Inferior parietal cortex (tissue), 1 donor: ENCODE results near the gene COPZ2.
"Not testable (repeated sequence)": the region's sequence is repeated elsewhere in the genome, so short reads cannot be mapped to it uniquely, and the experiment has no call there.

Experiments used
- DNase-seq: peaks from one replicate; pipeline ENCODE4 v3.0.0-alpha.2; 2016; ENCODE audit errors: extremely low spot score

The COPZ2 gene

DNA sequence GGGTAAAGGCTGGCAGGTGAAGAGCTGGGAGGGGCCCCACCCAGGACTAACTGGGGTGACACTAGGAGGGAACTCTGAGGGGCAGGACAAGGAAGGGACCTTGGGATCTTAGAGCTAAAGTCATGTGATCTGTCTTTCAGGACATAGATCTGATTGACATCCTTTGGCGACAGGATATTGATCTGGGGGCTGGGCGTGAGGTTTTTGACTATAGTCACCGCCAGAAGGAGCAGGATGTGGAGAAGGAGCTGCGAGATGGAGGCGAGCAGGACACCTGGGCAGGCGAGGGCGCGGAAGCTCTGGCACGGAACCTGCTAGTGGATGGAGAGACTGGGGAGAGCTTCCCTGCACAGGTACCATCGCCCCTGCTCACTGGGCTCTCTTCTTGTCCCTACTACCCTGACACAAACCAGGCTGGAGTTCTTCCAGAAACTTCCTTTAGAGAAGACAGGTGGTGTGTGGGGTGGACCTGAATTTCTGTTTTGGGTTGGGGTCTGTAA is 18.7 kb upstream of the COPZ2 start:
- no peak for DNase-seq

DNA sequence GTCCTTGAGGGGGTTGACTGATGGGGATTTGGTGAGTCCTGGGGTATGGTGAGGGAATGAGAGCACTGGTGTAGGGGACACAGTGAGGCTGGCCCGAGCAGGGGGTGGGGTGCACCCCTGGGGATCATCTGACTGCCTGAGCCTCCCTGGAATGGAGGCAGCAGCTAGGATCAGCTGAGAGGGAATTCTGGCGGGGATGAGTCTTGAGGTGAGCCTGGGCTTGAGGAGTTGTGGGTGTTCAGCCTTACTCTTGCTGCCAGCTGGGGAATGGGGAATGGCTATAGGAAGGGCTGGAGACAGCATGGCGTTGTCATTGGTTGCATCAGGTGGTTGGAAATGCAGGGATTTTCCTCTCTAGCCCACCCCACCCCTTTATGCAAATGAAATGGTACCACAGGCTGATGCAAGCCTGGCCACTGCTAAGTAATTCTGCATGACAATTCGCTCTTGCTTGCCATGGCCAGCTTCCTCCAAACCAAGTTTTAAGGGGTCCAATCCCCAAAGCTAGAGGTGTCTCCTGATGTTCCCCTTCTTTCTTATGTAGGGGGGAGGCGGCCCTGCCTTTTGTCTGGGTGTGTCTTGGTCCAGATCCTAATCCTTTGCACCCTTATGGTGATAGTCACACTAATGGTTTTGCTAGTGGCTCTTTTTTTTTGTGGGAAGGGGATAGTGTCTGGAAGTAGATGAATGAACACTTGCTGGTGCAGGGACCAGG is 18.1 kb upstream of the COPZ2 start:
- DNase-seq = no peak

DNA sequence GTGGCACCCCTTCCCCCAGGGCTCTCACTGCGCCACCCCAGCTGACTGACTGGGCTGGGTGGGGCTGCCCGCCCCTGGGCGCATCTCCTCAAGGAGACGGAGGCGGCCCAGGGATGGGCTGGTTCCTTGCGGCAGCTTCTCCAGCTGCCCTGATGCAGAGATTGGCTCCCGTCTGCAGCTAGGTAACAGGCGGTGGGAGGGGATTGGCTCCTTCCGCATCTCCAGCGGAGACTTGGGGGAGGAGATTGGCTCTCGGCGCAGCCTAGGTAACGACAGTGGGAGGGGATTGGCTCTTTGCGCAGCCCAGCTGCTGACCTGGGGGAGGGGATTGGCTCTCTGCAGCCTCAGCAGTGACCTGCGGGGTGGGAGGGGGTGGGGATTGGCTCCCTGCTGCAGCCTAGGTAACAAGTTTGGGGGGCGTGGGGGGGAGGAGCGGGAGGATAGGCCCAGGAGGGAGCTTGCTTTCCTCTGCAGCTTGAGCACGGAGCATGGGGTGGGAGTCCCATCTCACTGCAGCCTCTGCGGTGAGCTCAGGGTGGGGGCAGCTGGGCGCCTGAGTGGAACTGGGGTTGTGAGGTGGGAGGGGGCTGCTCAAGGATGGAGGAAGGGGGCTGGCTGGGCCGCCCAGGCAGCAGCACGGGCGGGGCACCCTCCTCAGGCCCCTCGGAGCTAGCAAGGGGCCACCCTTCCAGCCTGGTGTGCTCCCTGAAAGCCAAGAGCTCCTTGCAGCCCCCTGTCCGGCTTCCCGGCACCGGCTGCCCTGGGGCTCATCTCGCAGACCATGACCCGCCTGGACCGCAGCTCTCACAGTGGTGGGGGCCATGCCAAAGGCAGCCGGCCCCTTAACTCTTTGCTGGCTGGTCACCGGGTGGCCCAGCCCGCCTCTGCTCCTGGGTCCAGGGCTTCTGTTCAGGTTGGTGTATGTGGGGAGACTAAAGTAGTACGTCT is 16.9 kb upstream of the COPZ2 start:
- DNase-seq = peak; percentile 66

DNA sequence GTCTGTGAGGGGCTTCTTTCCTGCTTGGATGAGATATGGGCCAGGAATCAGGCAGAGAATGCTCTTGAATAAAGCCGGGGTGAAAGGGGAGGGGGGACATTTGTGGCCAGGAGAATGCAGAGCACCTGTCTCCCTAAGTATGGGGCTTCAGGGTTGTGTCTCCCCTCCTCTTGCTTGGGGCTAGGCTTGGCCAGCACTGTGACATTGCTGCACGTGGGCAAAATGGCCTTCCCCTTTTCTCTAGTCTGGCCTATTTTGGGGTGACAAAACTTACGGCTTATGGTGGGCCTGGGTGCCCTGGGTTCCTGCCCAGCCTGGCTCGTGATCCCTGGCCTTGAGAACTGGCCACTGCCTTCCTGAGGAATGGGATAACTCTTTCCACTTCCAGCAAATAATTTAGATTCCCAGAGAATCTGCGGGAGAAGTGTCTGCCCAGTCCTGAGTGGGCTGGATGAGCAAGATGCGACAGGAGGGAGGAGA is 16.2 kb upstream of the COPZ2 start:
- DNase-seq = no peak

DNA sequence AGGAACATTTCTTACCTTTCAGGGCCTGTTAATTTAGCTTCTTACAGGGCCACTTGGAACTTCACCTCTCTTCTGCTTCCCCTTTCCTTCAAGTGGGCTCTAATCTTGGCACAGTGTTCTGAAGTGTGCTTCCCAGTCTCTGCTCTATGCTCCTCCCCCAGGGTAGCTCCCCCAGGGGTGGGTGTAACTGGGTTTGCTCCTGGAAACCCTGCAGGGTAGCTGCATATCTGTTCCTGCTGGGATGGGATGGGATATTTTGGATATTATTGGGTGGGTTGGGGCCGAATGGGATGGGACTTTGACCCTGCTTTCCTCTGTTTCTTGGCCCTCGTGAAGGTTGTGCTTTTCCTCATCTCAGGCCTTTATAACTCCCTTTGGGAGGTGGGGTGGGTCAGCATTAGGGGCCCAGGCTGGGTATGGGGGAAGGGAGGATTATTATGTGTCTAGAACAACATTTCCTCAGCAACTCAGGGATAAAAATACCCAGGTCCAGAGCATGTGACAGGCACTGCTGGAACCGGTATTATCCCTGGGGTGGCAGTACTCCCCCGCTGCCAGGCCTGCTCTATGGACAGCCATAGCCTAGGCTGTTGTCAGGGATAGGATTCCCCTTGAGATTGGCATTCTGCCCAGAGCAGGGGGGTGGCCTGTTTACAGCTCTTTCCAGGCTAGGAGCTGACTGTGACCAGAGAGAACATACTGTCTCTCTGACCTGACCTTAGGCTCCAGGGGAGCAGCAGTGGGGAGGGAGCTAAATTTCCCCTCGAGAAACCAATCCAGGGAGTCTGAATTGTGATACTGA is 15.6 kb upstream of the COPZ2 start:
- peak; percentile 53 for DNase-seq

DNA sequence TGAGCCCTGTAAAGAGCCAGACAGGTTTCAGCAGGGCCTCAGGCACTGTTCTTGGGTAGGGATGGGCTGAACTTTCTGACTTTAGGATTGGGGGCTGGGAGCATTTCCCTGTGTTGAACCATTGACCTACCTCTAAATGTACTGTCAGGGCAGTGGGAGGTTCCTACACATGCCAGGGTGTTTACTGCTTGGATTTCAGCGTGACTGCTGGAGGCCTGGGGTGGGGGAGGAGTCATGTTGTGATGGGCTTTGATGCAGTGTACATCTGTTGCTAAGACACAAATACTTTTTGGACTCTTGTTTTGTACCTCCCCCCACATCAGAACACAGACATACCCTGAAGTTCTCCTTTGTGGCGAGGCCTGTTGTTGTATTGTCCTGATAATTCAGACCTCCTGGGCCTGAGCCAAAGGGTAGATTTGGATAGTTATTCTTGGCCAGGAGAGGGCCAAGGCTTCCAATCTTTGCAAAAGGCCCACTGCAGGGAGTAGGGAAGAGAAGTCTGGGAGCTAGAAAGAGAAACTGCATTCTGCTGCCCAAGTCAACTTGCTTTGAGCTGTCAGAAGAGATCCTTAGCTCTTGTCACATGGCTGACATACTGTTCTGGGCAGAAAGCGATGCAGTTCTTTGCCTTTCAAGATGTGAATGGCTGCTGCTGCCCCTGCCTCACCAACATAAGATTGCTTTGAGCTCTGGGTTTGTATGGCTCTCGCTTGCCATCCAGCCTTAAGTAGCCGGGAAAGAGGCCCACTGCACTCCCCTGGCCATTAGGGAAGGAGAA is 14.3 kb upstream of the COPZ2 start:
- DNase-seq = no peak

DNA sequence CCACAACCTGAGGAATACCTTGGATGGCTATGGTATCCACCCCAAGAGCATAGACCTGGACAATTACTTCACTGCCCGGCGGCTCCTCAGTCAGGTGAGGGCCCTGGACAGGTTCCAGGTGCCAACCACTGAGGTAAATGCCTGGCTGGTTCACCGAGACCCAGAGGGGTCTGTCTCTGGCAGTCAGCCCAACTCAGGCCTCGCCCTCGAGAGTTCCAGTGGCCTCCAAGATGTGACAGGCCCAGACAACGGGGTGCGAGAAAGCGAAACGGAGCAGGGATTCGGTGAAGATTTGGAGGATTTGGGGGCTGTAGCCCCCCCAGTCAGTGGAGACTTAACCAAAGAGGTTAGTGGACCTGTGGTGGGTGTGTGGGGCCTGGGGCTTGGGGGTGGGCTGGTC is 13.7 kb upstream of the COPZ2 start:
- DNase-seq = no peak

DNA sequence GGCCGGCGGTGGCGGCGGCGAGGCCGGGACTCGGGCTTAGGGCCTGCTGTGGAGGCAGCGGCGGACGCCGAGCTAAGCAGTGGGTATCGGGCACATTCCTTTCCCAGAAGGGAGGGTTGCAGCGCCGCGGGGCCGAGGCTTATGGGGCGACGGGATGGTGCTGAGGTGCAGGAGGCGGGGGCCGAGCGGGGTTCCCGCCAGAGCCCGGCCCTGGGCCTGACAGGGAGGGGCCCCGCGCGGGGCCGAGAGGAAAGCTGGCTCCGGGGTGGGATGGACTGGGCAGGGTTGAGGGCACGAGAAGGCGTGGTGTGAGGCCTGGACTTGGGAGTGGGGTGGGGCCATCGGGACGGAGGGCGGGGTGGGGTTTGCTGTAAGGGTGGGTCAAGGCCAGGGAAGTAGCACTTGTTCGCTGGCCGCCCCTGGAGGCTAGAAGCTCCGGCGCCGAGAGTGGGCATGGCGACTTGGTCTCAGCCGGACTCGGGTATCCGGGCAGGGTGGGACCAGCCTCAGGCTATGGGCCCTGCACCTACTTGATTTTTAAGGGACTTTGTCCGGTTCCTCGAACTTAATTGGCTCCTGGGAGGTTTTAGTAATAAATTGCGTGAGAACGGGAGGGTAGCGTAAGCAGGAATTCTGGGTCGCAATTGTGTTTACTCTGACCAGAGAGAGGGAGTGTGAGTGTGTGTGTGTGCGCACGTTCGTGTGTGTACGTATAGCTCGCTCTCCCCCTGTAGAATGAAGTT is 11.0 kb upstream of the COPZ2 start:
- no peak for DNase-seq

DNA sequence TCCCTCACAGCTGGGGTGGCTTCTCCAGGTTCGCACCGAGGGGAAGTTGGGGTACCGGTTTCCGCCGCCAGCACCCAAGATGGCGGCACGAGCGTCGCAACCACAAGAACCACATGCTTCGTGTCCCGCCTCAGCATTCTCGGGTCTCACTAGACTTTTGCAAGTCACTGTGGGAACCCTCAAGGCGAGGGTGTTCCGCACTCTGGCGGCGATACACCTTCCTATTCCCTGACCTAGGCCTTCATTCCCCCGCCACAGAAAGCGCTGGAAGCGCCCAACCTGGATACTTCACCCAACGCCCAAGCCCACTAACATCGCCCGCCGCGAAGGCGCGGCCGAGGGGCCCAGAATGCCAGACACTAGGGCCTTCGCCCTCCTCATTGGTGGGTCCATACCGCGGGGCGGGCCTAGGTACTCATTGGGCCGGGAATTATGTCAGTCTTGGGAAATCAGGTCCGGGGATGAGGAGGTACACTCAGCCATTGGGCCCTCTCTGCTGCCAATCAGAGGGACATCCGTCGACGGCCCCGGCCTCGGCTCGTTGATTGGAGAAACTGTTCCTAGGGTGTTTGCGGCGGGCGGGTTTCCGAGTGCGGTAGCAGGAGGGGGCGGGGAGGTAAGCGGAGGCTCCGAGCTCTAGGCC is 10.3 kb upstream of the COPZ2 start, which contains the start of gene NFE2L1:
Gene NFE2L1 (plus strand): TSS at position 619 of the 643 bp plus-strand sequence. CDS start 2,760 bp downstream, outside the sequence.
- peak; percentile 100 for DNase-seq

DNA sequence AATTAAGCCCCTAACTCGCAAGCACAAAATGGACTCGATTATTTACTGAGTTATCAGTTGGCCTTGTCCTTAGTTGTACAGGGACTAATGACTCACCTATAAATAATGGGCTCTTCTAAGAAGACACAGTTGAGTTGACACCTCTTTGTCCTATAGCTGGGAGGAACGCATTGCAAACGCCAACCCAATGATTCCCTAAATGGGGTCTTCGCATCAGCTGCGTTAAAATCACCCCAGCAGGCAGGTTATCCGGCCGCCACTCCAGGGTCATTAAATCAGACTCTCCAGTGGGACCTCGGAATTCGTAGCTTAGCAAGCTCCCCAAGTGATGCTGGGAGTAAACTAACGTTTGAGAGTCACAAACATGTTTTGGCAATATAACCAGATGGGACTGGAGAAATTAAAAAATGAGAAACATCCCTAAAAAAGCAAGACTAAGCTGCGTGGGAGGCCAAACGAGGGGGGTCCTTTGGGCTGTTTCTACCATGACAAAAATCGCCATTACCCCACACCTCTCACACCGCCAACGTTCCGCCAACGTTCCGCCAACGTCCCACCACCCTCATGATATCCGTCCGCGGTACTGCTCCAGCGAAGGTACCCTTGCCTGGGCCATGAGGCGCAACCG is 9.6 kb upstream of the COPZ2 start:
- no peak for DNase-seq

DNA sequence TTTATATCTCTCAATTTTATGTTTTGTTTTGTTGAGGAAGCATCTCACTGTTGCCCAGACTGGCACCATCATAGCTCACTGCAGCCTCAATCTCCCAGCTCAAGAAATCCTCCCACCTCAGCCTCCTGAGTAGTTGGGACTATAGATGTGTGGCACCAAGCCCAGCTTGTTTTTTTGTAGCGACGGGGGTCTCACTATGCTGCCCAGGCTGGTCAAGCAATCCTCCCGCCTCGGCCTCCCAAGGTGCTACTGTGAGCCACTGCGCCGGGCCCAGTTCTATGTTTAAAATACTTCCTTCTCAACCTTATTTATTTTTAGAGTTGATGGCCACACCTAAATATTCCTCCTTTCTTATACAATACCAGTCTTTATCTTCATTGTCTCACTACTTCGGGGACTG is 8.7 kb upstream of the COPZ2 start:
- no peak for DNase-seq

DNA sequence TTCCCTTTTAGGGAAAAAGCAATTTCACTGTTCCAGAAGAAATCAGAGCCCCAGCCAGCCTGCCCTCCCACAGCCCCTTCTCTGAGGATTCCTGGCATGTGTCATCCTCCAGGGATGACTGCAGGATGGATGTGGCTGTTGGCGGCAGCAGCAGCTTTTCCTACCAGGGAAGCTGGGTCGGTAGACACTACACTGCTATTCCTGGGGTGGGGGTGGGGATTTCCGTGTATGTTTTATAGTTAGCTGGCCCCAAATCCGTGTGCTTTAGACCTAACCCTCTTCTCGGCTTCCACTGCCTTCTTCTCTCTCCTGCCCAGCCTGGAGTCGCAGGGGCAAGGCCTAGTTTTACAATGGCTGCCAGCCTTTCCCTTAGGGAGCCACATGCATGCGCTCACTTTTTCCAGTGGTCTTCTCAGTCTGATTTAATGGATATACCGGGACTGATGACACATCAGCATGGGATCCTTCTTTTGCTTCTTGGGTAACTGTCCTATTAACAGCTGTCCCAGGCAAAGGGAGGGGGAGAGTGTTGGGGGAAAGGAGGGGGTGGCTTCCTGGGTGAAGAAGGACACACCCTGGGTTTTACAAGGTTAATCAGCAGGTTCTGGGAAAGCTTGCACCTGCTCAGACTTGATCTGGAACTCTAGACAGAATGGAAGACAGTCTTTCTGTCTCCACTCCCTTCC is 7.9 kb upstream of the COPZ2 start:
- DNase-seq = no peak

DNA sequence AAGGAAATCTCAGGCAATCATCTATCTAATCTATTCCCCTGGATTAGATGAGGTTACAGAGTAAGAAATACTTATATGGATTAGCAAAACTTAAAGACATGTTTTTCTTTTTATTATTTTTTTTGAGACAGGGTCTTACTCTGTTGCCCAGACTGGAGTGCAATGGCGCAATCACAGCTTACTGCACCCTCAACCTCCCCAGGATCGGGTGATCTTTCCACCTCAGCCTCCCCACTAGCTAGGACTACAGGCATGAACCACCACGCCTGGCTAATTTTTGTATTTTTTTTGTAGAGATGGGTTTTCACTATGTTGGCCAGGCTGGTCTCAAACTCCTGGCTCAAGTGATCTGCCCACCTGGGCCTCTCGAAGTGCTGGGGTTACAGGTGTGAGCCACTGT is 7.3 kb upstream of the COPZ2 start:
- DNase-seq = no peak

DNA sequence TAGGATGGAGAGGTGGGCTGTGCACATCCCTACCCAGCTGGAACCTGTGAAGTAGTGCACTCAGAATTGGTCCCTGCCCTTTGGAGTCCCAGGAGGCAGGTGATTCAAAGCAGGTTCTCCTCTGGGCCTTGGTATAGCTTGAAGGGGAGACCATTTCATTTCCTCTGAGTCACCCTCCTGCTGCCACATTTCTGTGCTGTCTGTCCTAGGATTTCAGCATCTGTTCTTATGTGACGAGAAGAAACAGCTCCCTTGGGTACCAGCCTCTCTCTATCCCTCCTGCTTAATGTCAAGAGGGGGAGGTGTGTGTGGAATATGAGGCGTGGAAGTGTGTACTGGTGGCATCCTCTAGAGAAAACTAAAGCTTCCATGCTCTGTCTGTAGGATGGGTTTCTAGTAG is 5.6 kb upstream of the COPZ2 start:
- DNase-seq = no peak

DNA sequence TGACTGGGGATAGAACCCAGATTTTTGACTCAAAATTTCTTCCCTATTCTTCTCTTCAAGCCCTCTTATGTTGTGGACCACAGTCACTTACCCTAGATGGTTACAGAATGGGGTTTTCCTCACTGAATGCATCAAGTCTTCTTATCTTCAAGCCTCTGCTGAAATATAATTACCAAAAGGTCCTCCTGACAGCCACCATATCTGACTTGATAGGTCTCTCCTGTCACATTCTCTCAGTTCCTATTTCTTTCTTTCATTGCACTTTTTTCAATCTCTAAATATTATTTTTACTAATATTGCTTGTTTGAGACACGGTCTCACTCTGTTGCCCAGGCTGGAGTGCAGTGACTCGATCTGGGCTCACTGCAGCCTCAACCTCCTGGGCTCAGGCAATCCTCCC is 1.1 kb upstream of the COPZ2 start:
- no peak for DNase-seq

DNA sequence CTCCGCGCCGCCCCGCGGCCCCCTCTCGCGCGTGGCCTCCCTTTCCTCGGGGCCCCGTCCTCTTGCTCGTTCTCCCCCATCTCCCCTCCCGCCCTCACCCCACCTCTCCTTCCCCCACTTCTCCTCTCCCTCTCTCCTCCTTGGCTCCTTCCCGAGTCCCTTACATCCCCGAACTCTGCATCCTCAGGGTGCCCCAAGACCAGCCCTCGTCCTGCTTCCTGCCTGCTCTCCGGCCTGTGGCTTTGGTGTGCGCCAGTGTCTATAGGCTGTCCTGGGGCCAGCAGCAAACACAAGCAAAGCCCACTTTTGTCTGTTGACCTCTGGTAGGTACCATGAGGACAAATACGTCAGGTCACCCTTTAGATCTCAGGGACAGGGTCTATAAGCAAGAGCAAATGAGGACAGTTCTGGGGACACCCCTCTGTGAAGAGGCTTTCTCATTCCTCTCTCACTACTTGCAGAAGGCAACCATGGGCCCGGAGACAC is 284 bp upstream of the COPZ2 start:
- no peak for DNase-seq

DNA sequence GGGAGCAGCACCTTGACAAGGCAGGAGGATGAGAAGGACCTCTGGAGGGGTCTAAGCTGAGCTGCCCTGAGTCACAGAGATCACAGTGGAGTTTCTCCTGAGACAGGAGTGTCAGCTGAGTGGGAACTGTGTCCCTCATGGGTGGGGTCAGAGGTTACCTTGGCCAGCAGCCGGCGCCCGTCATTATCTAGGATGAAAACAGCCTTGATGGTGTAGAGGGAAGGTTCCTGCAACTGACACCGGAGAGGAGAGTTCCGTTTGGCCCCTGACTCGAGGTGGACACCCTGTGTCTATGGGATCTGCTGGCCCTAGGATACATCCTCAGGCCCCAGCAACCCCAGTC is 933 bp downstream of the COPZ2 start:
- DNase-seq = no peak

DNA sequence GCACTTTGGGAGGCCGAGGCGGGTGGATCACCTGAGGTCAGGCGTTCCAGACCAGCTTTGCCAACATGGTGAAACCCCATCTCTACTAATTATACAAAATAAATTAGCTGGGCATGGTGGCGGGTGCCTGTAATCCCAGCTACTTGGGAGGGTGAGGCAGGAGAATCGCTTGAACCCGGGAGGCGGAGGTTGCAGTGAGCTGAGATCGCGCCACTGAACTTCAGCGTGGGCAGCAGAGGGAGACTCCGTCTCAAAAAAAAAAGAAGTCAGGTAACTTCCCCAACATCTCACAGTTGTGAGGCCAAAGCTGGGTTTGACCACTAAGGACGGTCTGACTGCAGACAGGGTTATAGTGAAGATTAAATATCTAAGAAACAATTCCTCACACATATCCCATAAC is 2.9 kb downstream of the COPZ2 start:
- DNase-seq = not testable (repeated sequence)

DNA sequence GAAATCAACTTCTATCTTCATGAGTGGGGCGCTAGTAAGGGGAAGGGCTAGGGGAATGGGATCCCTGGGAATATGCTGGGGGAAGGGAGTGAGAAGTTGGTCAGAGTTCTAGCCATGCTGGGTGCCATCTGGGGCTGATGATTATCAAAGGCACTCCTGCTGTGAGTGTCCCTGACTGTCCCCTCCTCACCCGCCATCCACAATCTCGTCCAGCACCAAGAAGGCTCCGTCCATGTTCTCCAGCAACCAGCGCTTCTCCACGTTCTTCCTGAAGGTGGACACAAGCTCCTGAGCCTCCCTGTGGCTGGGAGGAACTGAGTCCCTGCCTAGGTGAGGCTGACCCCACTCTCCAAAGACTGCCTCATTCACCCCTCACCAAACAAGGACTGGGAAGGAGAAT is 5.6 kb downstream of the COPZ2 start:
- no peak for DNase-seq
